Pancreas (tissue), 10 donors: ENCODE measurements around the gene PCDHGA3. TPM values are rescaled to one million over a fixed set of nuclear protein-coding genes. Genes with fewer than 3 reads are reported as not detected.
"Not testable (repeated sequence)": the region's sequence is repeated elsewhere in the genome, so short reads cannot be mapped to it uniquely, and the experiment has no call there.

Experiments
- ATAC-seq, 4 donors: fragments of 200-7000 bp; cut with Tn5 transposase; one replicate each; pipeline versions ENCODE4 v1.8.0 to v1.9.1; 2020; ENCODE audit warnings: mild to moderate bottlenecking in 4 of 4, moderate library complexity in 4 of 4
- DNase-seq, 6 donors: peaks; one replicate each; pipeline ENCODE4 v3.0.0-alpha.2; 2020
- FAIRE-seq: peaks from 2 replicates; lab custom pipeline; 2012; peaks lifted over from hg19 to GRCh38; lab: Jason Lieb, UNC
- H3K27ac ChIP-seq, 4 donors: fragments of 200-600 bp; sonication (generic); 1 replicate in 3 of 4; 2 replicates in 1 of 4; pipeline versions ENCODE4 v1.5.0 to v1.8.0; 2020
- H3K27me3 ChIP-seq, 4 donors: fragments of 200-600 bp; one replicate each; pipeline ENCODE4 v1.8.0; 2021
- H3K36me3 ChIP-seq, 3 donors: fragments of 200-600 bp; sonication (generic) in 1 of 3; one replicate each; pipeline versions ENCODE4 v1.5.0 to v1.8.0; 2020 to 2021
- H3K4me1 ChIP-seq, 3 donors: fragments of 200-600 bp; one replicate each; pipeline ENCODE4 v1.8.0; 2021
- H3K4me3 ChIP-seq, 4 donors: fragments of 200-600 bp; sonication (generic) in 2 of 4; one replicate each; pipeline versions ENCODE4 v1.5.0 to v1.8.0; 2020 to 2021
- H3K9me3 ChIP-seq, 4 donors: fragments of 200-600 bp; one replicate each; pipeline ENCODE4 v1.8.0; 2021
- CTCF ChIP-seq, 4 donors: fragments of 200-600 bp; sonication (generic) in 3 of 4; IDR thresholded peaks; one replicate each; pipeline versions ENCODE4 v1.5.0 to v1.8.0; 2021; ENCODE audit warnings: antibody characterized with exemption in 4 of 4
- WGBS, 2 donors: extraction: QIAGEN DNeasy Blood & Tissue Kit; methylation state at CpG; one replicate each; pipeline ENCODE4 v1.1.7; 2013; 5-methylcytosine and 5-hydroxymethylcytosine counted together
- intact Hi-C, 3 donors: fragments of 100-400 bp; cut with DNase I; formaldehyde crosslinking; loops; one replicate each; pipeline versions ENCODE4 v1.11.1 to v1.14.2; 2022
- polyA plus RNA-seq, 2 donors: library from polyadenylated mRNA; stranded (reverse); fragments of 200-250 nt; gene quantifications; one replicate each; pipeline ENCODE4 v1.2.3, GENCODE V29; 2013
- total RNA-seq, 6 donors: library from RNA; stranded (reverse); fragmentation: NEBNext Ultra II Directional in 4 of 6; extraction: Animal tissue kit (Norgen Biotek cat#: 25700) in 4 of 6; gene quantifications; one replicate each; pipeline versions ENCODE4 v1.2.1 to v1.2.4, GENCODE V29; 2021 to 2023
- donor health status: healthy with polysubstance abuse.
- donor health status: DM: no; HTN: no; CAD: no; lungs with moderate emphysema.
- donor health status: DM: no; HTN: no; CAD: no.
- donor health status: control.
- donor health status: control.
- donor health status: Bipolar disorder and iron deficiency.
- donor health status: DM: yes; HTN: yes; CAD: no.
- donor health status: DM: no; HTN: no; CAD: no.
- donor health status: DM: no; HTN: no; CAD: no.
- donor health status: DM: yes; HTN: yes; CAD: no.

Gene PCDHGA3
- total and polyA plus RNA-seq, 8 donors: 0.52 to 2.4 (median 1.6) TPM

- Histone ChIP-seq H3K36me3 (no peaks in the 10 kb centered on the region), H3K27me3 (no peaks in the 10 kb centered on the region), H3K4me3 (no peak overlapping the region), H3K9me3 (peaks cover 0 to 27% (median 4%) of the 10 kb centered on the region in 4 donors), H3K4me1 (no peaks in the 10 kb centered on the region), H3K27ac (no peak overlapping the region)
- no peak for FAIRE-seq
- DNase-seq: no peak
- 24% methylated on average over 67 to 69 of the region's 69 CpGs for WGBS, 2 donors
- no peak for TF ChIP-seq CTCF (IDR thresholded peaks at IDR 0.05)
- intact Hi-C loops: no loop called here
- no peak for ATAC-seq
These were observed 28.2 kb downstream of the PCDHGA3 start for GRCh38 chr5:141371572-141372475.

- Histone ChIP-seq H3K27ac (no peak within 1 kb of the TSS), H3K27me3 (no peaks in the 10 kb centered on the region), H3K9me3 (peaks cover 0 to 27% (median 2%) of the 10 kb centered on the region in 4 donors), H3K36me3 (no peaks in the 10 kb centered on the region), H3K4me3 (no peak within 1 kb of the TSS), H3K4me1 (no peaks in the 10 kb centered on the region)
- TF ChIP-seq CTCF (IDR thresholded peaks at IDR 0.05): peak in 1 of 4 donors; percentile 7
- no peak for DNase-seq
- ATAC-seq: peak in 1 of 4 donors; percentile 38
- FAIRE-seq: no peak
- 14 to 15% methylated on average over 27 of the region's 27 CpGs for WGBS, 2 donors
- intact Hi-C loops: no loop called here
These were observed 30.2 kb downstream of the PCDHGA3 start, which contains the start of gene PCDHGA6 for GRCh38 chr5:141373673-141374317. TSS of gene PCDHGA6 (plus strand) at chr5:141373891. CDS start at chr5:141374084, 193 bp downstream.

- Histone ChIP-seq H3K4me3 (no peak overlapping the region), H3K9me3 (peaks cover 0 to 27% (median 2%) of the 10 kb centered on the region in 4 donors), H3K27ac (no peak overlapping the region), H3K4me1 (no peaks in the 10 kb centered on the region), H3K36me3 (no peaks in the 10 kb centered on the region), H3K27me3 (no peaks in the 10 kb centered on the region)
- intact Hi-C loops: no loop called here
- ATAC-seq: no peak
- no peak for TF ChIP-seq CTCF (IDR thresholded peaks at IDR 0.05)
- no peak for FAIRE-seq
- no peak for DNase-seq
- WGBS, 2 donors: 45 to 52% methylated on average over 14 of the region's 14 CpGs
These were observed 31.0 kb downstream of the PCDHGA3 start for GRCh38 chr5:141374627-141375026.

GRCh38 chr5:141375444-141376155 lies 32.0 kb downstream of the PCDHGA3 start:
- DNase-seq, H3K4me3 ChIP-seq, H3K27me3 ChIP-seq, H3K4me1 ChIP-seq, intact Hi-C loops, H3K27ac ChIP-seq, H3K36me3 ChIP-seq, ATAC-seq, FAIRE-seq: not testable (repeated sequence)
- peaks cover 0 to 26% (median 2%) of the 10 kb centered on the region in 4 donors for H3K9me3 ChIP-seq
- 25 to 41% methylated on average over 24 to 42 of the region's 48 CpGs for WGBS, 2 donors
